Activated naive CD4-positive, alpha-beta T cell treated with anti-CD3 and anti-CD28 coated beads, Interleukin-2, amount 10 ng/mL, durations not matched to agents 7 days and 5 days (primary cell): ENCODE data around the gene RASSF7.
A peak's percentile ranks its signal among the peaks of the same experiment; 100 is the strongest.

Experiments
- CTCF ChIA-PET: fragments of 350-600 bp; sonication (Branson Sonifier 250); formaldehyde crosslinking; loops from one replicate; lab custom pipeline; 2021; ENCODE audit warnings: antibody characterized with exemption; lab: Charles Lee
- DNase-seq: peaks from one replicate; pipeline ENCODE4 v3.0.0-alpha.2; 2020
- H3K27ac Mint-ChIP-seq: one replicate; pipeline ENCODE4 v1.8.0; 2021; ENCODE audit warnings: mild to moderate bottlenecking, moderate library complexity, mixed read lengths
- H3K27me3 Mint-ChIP-seq: one replicate; pipeline ENCODE4 v1.8.0; 2021; ENCODE audit warnings: mild to moderate bottlenecking, mixed read lengths
- H3K36me3 Mint-ChIP-seq: one replicate; pipeline ENCODE4 v1.8.0; 2021; ENCODE audit warnings: mixed read lengths
- H3K4me1 Mint-ChIP-seq: one replicate; pipeline ENCODE4 v1.8.0; 2021; ENCODE audit warnings: mixed read lengths
- H3K4me3 Mint-ChIP-seq: one replicate; pipeline ENCODE4 v1.8.0; 2021; ENCODE audit warnings: mild to moderate bottlenecking, moderate library complexity, mixed read lengths
- H3K9me3 Mint-ChIP-seq: one replicate; pipeline ENCODE4 v1.8.0; 2021; ENCODE audit warnings: mixed read lengths

RASSF7 gene

GRCh38 chr11:528815-529727 is 31.7 kb upstream of the RASSF7 start:
- DNase-seq: no peak
- Mint-ChIP-seq H3K4me3 (no peak overlapping the region), H3K36me3 (peaks cover 8% of the 10 kb centered on the region), H3K9me3 (no peaks in the 10 kb centered on the region), H3K4me1 (peaks cover 4% of the 10 kb centered on the region), H3K27me3 (no peaks in the 10 kb centered on the region), H3K27ac (no peak overlapping the region)
- CTCF ChIA-PET: no interaction called here

- DNase-seq: no peak
- Mint-ChIP-seq H3K4me3 (no peak overlapping the region), H3K4me1 (peaks cover 4% of the 10 kb centered on the region), H3K27ac (no peak overlapping the region), H3K27me3 (no peaks in the 10 kb centered on the region), H3K36me3 (peaks cover 8% of the 10 kb centered on the region), H3K9me3 (no peaks in the 10 kb centered on the region)
- CTCF ChIA-PET: no interaction called here
Measured at GRCh38 chr11:529728-530411, 30.9 kb upstream of the RASSF7 start.

- Mint-ChIP-seq H3K4me3 (no peak overlapping the region), H3K27ac (no peak overlapping the region), H3K36me3 (peaks cover 8% of the 10 kb centered on the region), H3K27me3 (peaks cover 1% of the 10 kb centered on the region), H3K9me3 (no peaks in the 10 kb centered on the region), H3K4me1 (peaks cover 5% of the 10 kb centered on the region)
- DNase-seq: no peak
- CTCF ChIA-PET: no interaction called here
Measured at GRCh38 chr11:530960-531831, 29.6 kb upstream of the RASSF7 start.

GRCh38 chr11:531919-532526 is 28.7 kb upstream of the RASSF7 start:
- CTCF ChIA-PET: interaction anchor here (1.2 kb wide), 1 partner anchor 10 kb away, joined by 4 read pairs; no protein-coding TSS in a partner anchor
- Mint-ChIP-seq H3K27me3 (peaks cover 5% of the 10 kb centered on the region), H3K4me3 (no peak overlapping the region)

GRCh38 chr11:532527-532985 is 28.2 kb upstream of the RASSF7 start:
- DNase-seq: no peak
- H3K27me3 Mint-ChIP-seq: peaks cover 10% of the 10 kb centered on the region
- CTCF ChIA-PET: interaction anchor here (1.2 kb wide), 1 partner anchor 11 kb away, joined by 4 read pairs; no protein-coding TSS in a partner anchor
- no peak overlapping the region for H3K4me3 Mint-ChIP-seq
- no peak overlapping the region for H3K27ac Mint-ChIP-seq
- H3K36me3 Mint-ChIP-seq: peaks cover 8% of the 10 kb centered on the region
- no peaks in the 10 kb centered on the region for H3K9me3 Mint-ChIP-seq
- H3K4me1 Mint-ChIP-seq: peaks cover 13% of the 10 kb centered on the region

More at GRCh38 chr11:531919-532526, 28.7 kb upstream of the RASSF7 start:
- H3K27ac Mint-ChIP-seq: no peak overlapping the region
- H3K9me3 Mint-ChIP-seq: no peaks in the 10 kb centered on the region
- H3K4me1 Mint-ChIP-seq: peaks cover 9% of the 10 kb centered on the region
- DNase-seq: no peak
- H3K36me3 Mint-ChIP-seq: peaks cover 8% of the 10 kb centered on the region

GRCh38 chr11:532986-533585 is 27.7 kb upstream of the RASSF7 start:
- Mint-ChIP-seq H3K27ac (no peak overlapping the region), H3K4me1 (peaks cover 19% of the 10 kb centered on the region), H3K36me3 (peaks cover 8% of the 10 kb centered on the region), H3K27me3 (peaks cover 14% of the 10 kb centered on the region), H3K9me3 (no peaks in the 10 kb centered on the region), H3K4me3 (peak overlapping the region; percentile 26)
- CTCF ChIA-PET: interaction anchor here (1.2 kb wide), 1 partner anchor 12 kb away, joined by 4 read pairs; no protein-coding TSS in a partner anchor
- no peak for DNase-seq

- Mint-ChIP-seq H3K27me3 (peaks cover 20% of the 10 kb centered on the region), H3K4me3 (peak overlapping the region; percentile 48)
- CTCF ChIA-PET: no interaction called here
Measured at GRCh38 chr11:533586-534395, 27.0 kb upstream of the RASSF7 start.

GRCh38 chr11:534396-535209 is 26.2 kb upstream of the RASSF7 start:
- peak; percentile 39 for DNase-seq

More at GRCh38 chr11:533586-534395, 27.0 kb upstream of the RASSF7 start:
- no peak overlapping the region for H3K27ac Mint-ChIP-seq
- H3K9me3 Mint-ChIP-seq: no peaks in the 10 kb centered on the region
- DNase-seq: peak; percentile 17
- peaks cover 8% of the 10 kb centered on the region for H3K36me3 Mint-ChIP-seq
- H3K4me1 Mint-ChIP-seq: peaks cover 24% of the 10 kb centered on the region

GRCh38 chr11:535210-535518 is 25.6 kb upstream of the RASSF7 start:
- peaks cover 8% of the 10 kb centered on the region for H3K36me3 Mint-ChIP-seq
- CTCF ChIA-PET: interaction anchor here (1.5 kb wide), 1 partner anchor 106 kb away, joined by 3 read pairs; no protein-coding TSS in a partner anchor
- H3K9me3 Mint-ChIP-seq: no peaks in the 10 kb centered on the region
- no peak for DNase-seq
- H3K4me3 Mint-ChIP-seq: no peak overlapping the region
- no peak overlapping the region for H3K27ac Mint-ChIP-seq
- H3K27me3 Mint-ChIP-seq: peaks cover 29% of the 10 kb centered on the region
- peaks cover 25% of the 10 kb centered on the region for H3K4me1 Mint-ChIP-seq

More at GRCh38 chr11:534396-535209, 26.2 kb upstream of the RASSF7 start:
- Mint-ChIP-seq H3K27ac (peak overlapping the region; percentile 76), H3K9me3 (no peaks in the 10 kb centered on the region), H3K27me3 (peaks cover 23% of the 10 kb centered on the region), H3K36me3 (peaks cover 8% of the 10 kb centered on the region), H3K4me1 (peaks cover 25% of the 10 kb centered on the region), H3K4me3 (peak overlapping the region; percentile 74)
- CTCF ChIA-PET: interaction anchor here (1.5 kb wide), 1 partner anchor 106 kb away, joined by 3 read pairs; no protein-coding TSS in a partner anchor

- Mint-ChIP-seq H3K9me3 (no peaks in the 10 kb centered on the region), H3K4me3 (peak within 1 kb of the TSS; percentile 86), H3K27me3 (peaks cover 29% of the 10 kb centered on the region), H3K27ac (peak within 1 kb of the TSS; percentile 94), H3K36me3 (peaks cover 8% of the 10 kb centered on the region), H3K4me1 (peaks cover 25% of the 10 kb centered on the region)
- DNase-seq: peak; percentile 95
- CTCF ChIA-PET: interaction anchor here (0.8 to 1.7 kb wide), 4 partner anchors 13 to 105 kb away, joined by 3 to 4 read pairs (median 3); no protein-coding TSS in a partner anchor
Measured at GRCh38 chr11:535519-536454, 25.0 kb upstream of the RASSF7 start, which contains the start of gene HRAS. HRAS (minus strand) TSS chr11:535576.
